ENCODE results near the gene CHRM2.

DNA sequence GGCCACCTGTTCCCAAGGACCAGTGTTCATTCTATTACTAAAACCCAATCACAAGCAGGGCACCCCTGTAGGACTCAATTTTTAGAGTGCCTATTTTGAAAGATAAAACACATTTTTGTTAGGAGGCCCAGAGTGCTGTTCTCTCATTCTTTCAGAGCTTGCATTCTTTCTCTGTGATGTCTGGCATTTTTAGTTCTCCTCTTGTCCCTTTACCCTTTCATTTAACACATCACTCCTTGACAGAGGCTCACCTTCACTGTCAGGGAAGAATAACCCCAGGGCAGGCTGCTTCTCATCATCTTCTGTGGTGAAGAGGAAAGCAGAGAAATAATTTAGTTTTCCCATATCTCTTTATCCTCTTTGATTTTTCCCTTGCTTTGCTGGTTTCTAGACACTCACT is 73.9 kb downstream of the CHRM2 start:
- TF ChIP-seq SUZ12 (IDR thresholded peaks at IDR 0.05): no peak
- no peak for TF ChIP-seq BHLHE40 (IDR thresholded peaks at IDR 0.05; ENCODE audit: borderline replicate concordance)
- TF ChIP-seq FOXA1 (IDR thresholded peaks at IDR 0.05): no peak
- no peak for TF ChIP-seq SP1 (IDR thresholded peaks at IDR 0.05)
- TF ChIP-seq ARNT (IDR thresholded peaks at IDR 0.05): no peak
- TF ChIP-seq L3MBTL2 (conservative IDR thresholded peaks at IDR 0.05): no peak
- no peak for TF ChIP-seq CTBP1 (IDR thresholded peaks at IDR 0.05; ENCODE audit: borderline replicate concordance)
- no peak for TF ChIP-seq FOXM1 (IDR thresholded peaks at IDR 0.05; ENCODE audit: borderline replicate concordance)
